Non-pigmented ciliary epithelial cell (primary cell): ENCODE measurements around the gene PNPLA2.

ENCODE experiments used
- DNase-seq: peaks from one replicate; pipeline ENCODE4 v3.0.0-alpha.2; 2010; ENCODE audit warnings: low read depth

The PNPLA2 gene

GRCh38 chr11:786235-787083, 32.3 kb upstream of the PNPLA2 start:
- no peak for DNase-seq

- DNase-seq: no peak
Measured at GRCh38 chr11:787084-787675, 31.5 kb upstream of the PNPLA2 start.

DNA sequence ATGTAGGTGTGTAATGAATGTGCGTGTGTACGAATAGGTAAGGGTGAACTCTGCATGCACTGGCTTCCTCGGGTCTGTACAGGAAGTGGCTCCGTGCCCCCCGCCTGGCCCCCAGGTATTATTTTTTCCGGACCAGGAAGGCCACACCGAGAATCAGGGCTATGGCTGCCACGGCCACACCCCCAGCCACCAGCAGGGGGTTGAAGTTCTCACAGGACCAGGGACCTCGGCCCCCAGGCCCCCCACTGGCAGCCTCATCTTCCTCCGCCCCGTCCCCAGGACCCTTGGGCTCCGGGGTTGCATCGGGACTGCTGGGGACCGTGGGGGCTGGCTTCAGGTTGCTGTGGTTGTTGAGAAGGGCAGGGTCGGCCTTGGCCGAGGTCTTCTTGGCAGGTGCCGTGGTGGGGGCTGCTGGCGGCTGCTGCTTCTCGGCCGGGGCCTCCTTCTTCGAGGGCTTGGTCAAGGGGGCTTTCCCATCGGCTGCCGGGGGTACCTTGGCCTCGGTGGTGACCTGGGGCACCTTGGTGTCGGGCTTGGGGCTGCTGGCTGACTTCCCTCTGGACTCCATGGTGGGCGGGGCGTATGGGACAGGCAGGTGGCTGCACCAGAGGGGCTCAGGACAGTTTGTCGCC, 30.6 kb upstream of the PNPLA2 start:
- DNase-seq: no peak

DNA sequence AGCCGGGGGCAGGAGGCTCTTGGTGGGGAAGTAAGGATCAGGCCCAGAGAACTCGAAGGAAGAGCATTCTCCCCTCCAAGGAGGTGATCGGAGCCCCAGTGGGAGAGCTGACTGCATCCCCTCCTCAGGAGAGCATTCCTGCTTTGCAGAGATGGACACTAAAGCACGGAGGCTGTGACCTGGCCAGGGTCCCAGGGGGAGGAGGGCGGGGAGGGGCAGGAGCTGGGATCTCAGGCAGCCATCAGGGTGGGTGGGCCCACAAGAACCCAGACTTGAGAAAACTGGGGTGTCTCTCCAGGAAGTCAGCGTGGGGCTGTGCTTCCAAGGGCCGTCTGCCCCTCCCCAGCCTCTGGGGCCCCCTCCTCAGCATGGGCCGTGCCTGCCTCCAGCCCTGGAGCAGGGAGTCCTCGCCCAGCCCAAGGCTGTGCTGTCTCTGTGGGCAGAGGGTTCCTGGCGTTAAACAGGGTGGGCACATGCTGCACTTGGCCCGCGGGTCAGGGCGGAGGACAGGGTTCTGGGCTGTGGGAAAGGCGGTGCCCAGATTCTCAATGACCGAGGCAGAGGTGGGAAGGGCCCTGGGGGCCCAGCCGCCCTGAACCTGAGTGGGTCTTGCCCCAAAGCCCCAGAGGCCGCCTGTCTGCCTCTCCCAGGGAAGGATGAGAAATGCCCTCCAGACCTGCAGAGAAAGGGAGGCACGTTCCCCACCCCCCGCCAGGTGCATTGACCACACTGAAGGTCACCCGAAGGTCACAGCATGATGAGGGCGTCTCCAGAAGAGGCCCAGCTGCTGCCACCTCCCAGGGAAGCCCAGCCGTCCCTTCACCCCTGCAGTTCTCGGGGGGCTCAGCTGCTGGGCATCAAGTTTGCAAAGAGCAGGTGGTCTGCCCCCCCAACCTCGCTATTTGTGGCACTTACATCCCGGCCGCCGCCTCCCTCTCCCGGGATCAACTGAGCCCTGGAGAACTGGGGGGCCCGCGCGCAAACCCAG, 29.5 kb upstream of the PNPLA2 start:
- DNase-seq: no peak

- DNase-seq: no peak
Measured at GRCh38 chr11:789943-790342, 28.8 kb upstream of the PNPLA2 start, which contains the start of gene CEND1. TSS of gene CEND1 (minus strand) at chr11:790090. CDS start at chr11:788576, 1,514 bp downstream.

- no peak for DNase-seq
Measured at GRCh38 chr11:790721-791564, 27.8 kb upstream of the PNPLA2 start.

DNA sequence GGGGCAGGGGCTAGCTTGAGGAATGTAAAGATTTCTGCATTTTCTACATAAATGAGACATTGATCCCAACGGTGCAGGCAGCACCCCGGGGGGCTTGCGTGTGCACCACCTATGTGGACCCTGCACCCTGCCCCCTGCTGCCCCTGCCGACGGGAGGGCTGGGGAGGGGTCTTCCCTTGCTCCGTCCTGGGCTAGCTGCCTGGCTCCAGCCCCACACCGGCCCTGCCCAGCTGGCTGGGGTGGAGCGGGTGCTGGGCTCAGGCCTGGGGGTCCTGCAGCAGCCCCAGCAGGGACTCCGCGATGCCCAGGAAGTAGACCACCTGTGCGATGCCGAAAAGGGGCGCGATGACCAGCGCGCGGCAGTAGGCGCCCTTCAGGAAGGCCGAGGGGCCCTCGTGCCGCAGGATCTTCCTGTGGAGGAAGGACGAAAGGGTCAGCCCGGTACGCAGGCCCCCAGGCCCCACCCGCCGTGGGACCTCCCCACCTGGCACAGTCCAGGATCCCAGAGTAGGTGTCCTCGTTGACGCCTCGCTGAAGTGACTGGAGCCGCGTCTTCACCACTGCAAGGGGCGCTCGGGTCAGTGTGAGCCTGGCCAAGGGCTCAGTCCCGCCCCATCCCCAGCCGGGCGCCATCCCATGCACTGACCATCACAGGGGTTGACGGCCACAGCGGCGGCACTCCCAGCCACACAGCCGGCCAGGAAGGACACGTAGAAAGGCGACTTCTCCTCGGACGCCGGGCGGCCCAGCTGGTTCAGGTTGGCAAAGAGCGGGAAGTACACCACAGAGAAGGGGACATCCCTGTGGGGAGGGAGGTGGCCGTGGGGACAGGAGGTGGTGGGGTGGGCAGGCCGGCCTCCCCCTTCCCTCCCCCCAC, 26.8 kb upstream of the PNPLA2 start:
- no peak for DNase-seq

- DNase-seq: no peak
Measured at GRCh38 chr11:792535-792821, 26.2 kb upstream of the PNPLA2 start.

- no peak for DNase-seq
Measured at GRCh38 chr11:792873-793272, 25.8 kb upstream of the PNPLA2 start.

DNA sequence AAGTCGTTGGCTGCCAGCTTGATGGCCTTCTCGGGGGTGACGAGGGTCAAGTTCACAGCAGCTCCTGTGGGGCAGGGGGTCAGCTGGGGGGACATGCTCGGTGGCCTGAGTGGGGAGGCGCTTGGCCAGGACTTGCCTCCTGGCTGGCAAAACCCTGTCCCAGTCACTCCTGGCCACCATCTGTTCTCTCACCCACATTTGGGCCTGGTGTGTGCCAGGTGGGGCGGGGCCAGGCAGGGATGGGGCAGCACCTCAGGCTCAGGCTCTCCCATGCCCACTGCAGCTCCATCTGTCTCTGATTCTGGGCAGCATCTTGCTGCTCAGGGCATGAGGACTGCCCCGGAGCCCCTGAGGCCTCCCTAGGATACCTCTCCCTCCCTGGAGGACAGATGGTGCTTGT, 25.2 kb upstream of the PNPLA2 start:
- no peak for DNase-seq

GRCh38 chr11:794013-794765, 24.5 kb upstream of the PNPLA2 start:
- no peak for DNase-seq

DNA sequence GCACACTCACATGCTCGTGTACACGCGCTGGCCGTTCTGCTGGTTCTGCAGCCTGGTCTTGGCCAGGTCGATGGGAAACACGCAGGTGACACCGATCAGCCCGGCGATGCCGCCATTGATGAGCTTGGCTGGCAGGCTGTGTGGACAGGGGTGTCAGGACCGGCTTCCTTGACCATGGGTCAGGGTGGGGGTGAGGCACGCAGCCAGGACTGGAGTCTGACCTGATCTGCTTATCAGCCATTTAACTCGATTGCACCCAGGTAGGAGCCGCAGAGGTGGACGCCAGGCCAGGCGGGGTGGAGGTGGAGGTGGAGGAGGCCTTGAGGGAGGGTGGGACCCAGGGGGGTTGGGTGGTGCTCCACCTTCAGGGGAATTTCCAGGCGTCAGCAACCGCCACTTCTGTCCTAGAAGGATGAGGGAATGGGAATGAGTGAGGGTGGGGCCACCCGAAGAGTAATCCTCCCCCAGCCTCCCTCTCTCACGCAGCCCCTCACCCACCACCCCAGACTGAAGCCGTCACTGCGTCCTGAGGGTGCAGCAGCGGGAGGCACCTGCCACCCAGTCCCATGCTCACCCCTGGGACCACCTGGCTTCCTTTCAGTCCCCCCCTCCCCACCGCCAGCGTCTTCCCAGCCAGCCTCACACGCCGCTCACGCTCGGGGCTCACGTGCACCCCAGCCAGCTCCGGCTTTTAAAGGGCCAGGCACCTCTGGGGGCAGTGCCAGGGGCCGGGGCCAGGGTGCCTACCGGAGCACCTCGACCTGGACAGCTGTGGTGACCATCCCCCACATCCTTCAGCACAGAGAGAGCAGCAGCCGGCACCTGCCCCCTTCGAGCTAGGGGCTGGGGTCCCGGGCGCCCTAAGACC, 23.7 kb upstream of the PNPLA2 start:
- DNase-seq: no peak

GRCh38 chr11:795634-796564, 22.8 kb upstream of the PNPLA2 start:
- DNase-seq: no peak

GRCh38 chr11:796565-797295, 22.0 kb upstream of the PNPLA2 start:
- DNase-seq: no peak

GRCh38 chr11:797296-798092, 21.2 kb upstream of the PNPLA2 start:
- DNase-seq: peak; percentile 53
